Nephron progenitor cell (in vitro differentiated cells): Measurements from ENCODE around the gene ALDH3B2.
A peak's percentile ranks its signal among the peaks of the same experiment; 100 is the strongest.
"Not testable (repeated sequence)": the region's sequence is repeated elsewhere in the genome, so short reads cannot be mapped to it uniquely, and the experiment has no call there.

Source experiments
- DNase-seq: peaks from one replicate; pipeline ENCODE4 v3.0.0; 2021
- H3K27ac Mint-ChIP-seq: 2 replicates; pipeline ENCODE4 v1.8.0; 2021; ENCODE audit warnings: mild to moderate bottlenecking, moderate library complexity, mixed read lengths
- H3K27me3 Mint-ChIP-seq: 2 replicates; pipeline ENCODE4 v1.8.0; 2021; ENCODE audit warnings: mild to moderate bottlenecking, low read depth, mixed read lengths; ENCODE audit not compliant: poor library complexity
- H3K36me3 Mint-ChIP-seq: 2 replicates; pipeline ENCODE4 v1.8.0; 2021; ENCODE audit warnings: low read depth, mixed read lengths
- H3K4me1 Mint-ChIP-seq: 2 replicates; pipeline ENCODE4 v1.8.0; 2021; ENCODE audit warnings: mixed read lengths
- H3K4me3 Mint-ChIP-seq: 2 replicates; pipeline ENCODE4 v1.8.0; 2021; ENCODE audit warnings: mild to moderate bottlenecking, moderate library complexity, mixed read lengths
- H3K9me3 Mint-ChIP-seq: 2 replicates; pipeline ENCODE4 v1.8.0; 2021; ENCODE audit warnings: mild to moderate bottlenecking, moderate library complexity, mixed read lengths
- CTCF ChIP-seq: fragments of 200-600 bp; sonication (generic); IDR thresholded peaks from 2 replicates; pipeline ENCODE4 v1.5.0; 2021; ENCODE audit warnings: antibody characterized with exemption

The ALDH3B2 gene

GRCh38 chr11:67687986-67688385 lies 13.6 kb upstream of the ALDH3B2 start:
- no peak for TF ChIP-seq CTCF
- no peak for DNase-seq
- Mint-ChIP-seq H3K27ac (no peak overlapping the region), H3K4me3 (no peak overlapping the region), H3K9me3 (peaks cover 12% of the 10 kb centered on the region), H3K36me3 (no peaks in the 10 kb centered on the region), H3K27me3 (peaks cover 9% of the 10 kb centered on the region), H3K4me1 (no peaks in the 10 kb centered on the region)

- H3K4me1 Mint-ChIP-seq, H3K36me3 Mint-ChIP-seq, H3K27ac Mint-ChIP-seq, DNase-seq, H3K4me3 Mint-ChIP-seq, H3K27me3 Mint-ChIP-seq: not testable (repeated sequence)
- H3K9me3 Mint-ChIP-seq = peaks cover 12% of the 10 kb centered on the region
These were observed 11.4 kb upstream of the ALDH3B2 start for GRCh38 chr11:67685641-67686332.

- H3K9me3 Mint-ChIP-seq, H3K27me3 Mint-ChIP-seq, H3K4me1 Mint-ChIP-seq, DNase-seq, H3K27ac Mint-ChIP-seq, H3K4me3 Mint-ChIP-seq, H3K36me3 Mint-ChIP-seq: not testable (repeated sequence)
These were observed 8.0 kb upstream of the ALDH3B2 start for GRCh38 chr11:67682126-67683034.

- no peak overlapping the region for H3K27ac Mint-ChIP-seq
- no peak overlapping the region for H3K4me3 Mint-ChIP-seq
- peaks cover 16% of the 10 kb centered on the region for H3K9me3 Mint-ChIP-seq
- TF ChIP-seq CTCF = no peak
- no peaks in the 10 kb centered on the region for H3K36me3 Mint-ChIP-seq
- peaks cover 15% of the 10 kb centered on the region for H3K27me3 Mint-ChIP-seq
- H3K4me1 Mint-ChIP-seq = no peaks in the 10 kb centered on the region
- DNase-seq = no peak
These were observed 6.5 kb upstream of the ALDH3B2 start for GRCh38 chr11:67680696-67681470.

- Mint-ChIP-seq H3K36me3 (no peaks in the 10 kb centered on the region), H3K4me1 (no peaks in the 10 kb centered on the region), H3K4me3 (no peak overlapping the region), H3K9me3 (peaks cover 21% of the 10 kb centered on the region), H3K27ac (no peak overlapping the region), H3K27me3 (peaks cover 26% of the 10 kb centered on the region)
- no peak for TF ChIP-seq CTCF
- no peak for DNase-seq
These were observed 780 bp upstream of the ALDH3B2 start for GRCh38 chr11:67675058-67675747.

GRCh38 chr11:67673902-67674301 lies 521 bp downstream of the ALDH3B2 start:
- Mint-ChIP-seq H3K27me3 (peaks cover 26% of the 10 kb centered on the region), H3K9me3 (peaks cover 21% of the 10 kb centered on the region), H3K27ac (peak overlapping the region; percentile 14), H3K4me1 (no peaks in the 10 kb centered on the region), H3K36me3 (no peaks in the 10 kb centered on the region), H3K4me3 (no peak overlapping the region)
- no peak for TF ChIP-seq CTCF
- DNase-seq = no peak
